Trophoblast cell (in vitro differentiated cells and primary cell): ENCODE measurements around the gene CPT1B.

Source experiments
- DNase-seq, 2 donors: peaks; one replicate each; pipeline ENCODE4 v3.0.0-alpha.2; 2016
- H2AFZ ChIP-seq: 2 replicates; pipeline ENCODE4 v1.6.1; 2013; ENCODE audit warnings: low read length, moderate library complexity, mild to moderate bottlenecking; ENCODE audit not compliant: insufficient read depth, poor library complexity
- H2AK5ac ChIP-seq: 2 replicates; pipeline ENCODE4 v1.6.1; 2013; ENCODE audit warnings: mild to moderate bottlenecking, low read length
- H2BK120ac ChIP-seq: 2 replicates; pipeline ENCODE4 v1.6.1; 2013; ENCODE audit warnings: low read length, mild to moderate bottlenecking, moderate library complexity; ENCODE audit not compliant: insufficient read depth, poor library complexity
- H2BK12ac ChIP-seq: 2 replicates; pipeline ENCODE4 v1.6.1; 2013; ENCODE audit warnings: mild to moderate bottlenecking, low read length, moderate library complexity
- H2BK5ac ChIP-seq: 2 replicates; pipeline ENCODE4 v1.6.1; 2013; ENCODE audit warnings: low read length, low read depth, moderate library complexity, mild to moderate bottlenecking; ENCODE audit not compliant: poor library complexity
- H3K14ac ChIP-seq: 2 replicates; pipeline ENCODE4 v1.6.1; 2013; ENCODE audit warnings: mild to moderate bottlenecking, low read length
- H3K18ac ChIP-seq: 2 replicates; pipeline ENCODE4 v1.6.1; 2013; ENCODE audit warnings: mild to moderate bottlenecking, low read length
- H3K23ac ChIP-seq: 2 replicates; pipeline ENCODE4 v1.6.1; 2013; ENCODE audit warnings: low read length
- H3K27ac ChIP-seq: 2 replicates; pipeline ENCODE4 v1.5.1; 2013; ENCODE audit warnings: low read depth, mild to moderate bottlenecking, inconsistent platforms, low read length, moderate library complexity
- H3K27me3 ChIP-seq: 2 replicates; pipeline ENCODE4 v1.6.1; 2013; ENCODE audit warnings: inconsistent platforms, mild to moderate bottlenecking, low read length, moderate library complexity; ENCODE audit not compliant: insufficient read depth
- H3K36me3 ChIP-seq, 2 experiments: 1 replicate in 1 of 2; 2 replicates in 1 of 2; pipeline ENCODE4 v1.6.1; 2013; ENCODE audit warnings: low read length in 2 of 2, mild to moderate bottlenecking in 2 of 2, moderate library complexity in 1 of 2; ENCODE audit not compliant: insufficient read depth in 2 of 2, control insufficient read depth in 1 of 2
- H3K4ac ChIP-seq: 2 replicates; pipeline ENCODE4 v1.6.1; 2013; ENCODE audit warnings: low read depth, mild to moderate bottlenecking, low read length, moderate library complexity
- H3K4me1 ChIP-seq, 2 experiments: 1 replicate in 1 of 2; 2 replicates in 1 of 2; pipeline ENCODE4 v1.6.1; 2013; ENCODE audit warnings: low read length in 2 of 2, mild to moderate bottlenecking in 2 of 2, moderate library complexity in 1 of 2; ENCODE audit not compliant: insufficient read depth in 2 of 2, control insufficient read depth in 1 of 2
- H3K4me2 ChIP-seq: 2 replicates; pipeline ENCODE4 v1.6.1; 2013; ENCODE audit warnings: inconsistent platforms, mild to moderate bottlenecking, low read length, moderate library complexity
- H3K4me3 ChIP-seq: 2 replicates; pipeline ENCODE4 v1.5.1; 2013; ENCODE audit warnings: mild to moderate bottlenecking, low read depth, low read length, inconsistent platforms
- H3K79me1 ChIP-seq: one replicate; pipeline ENCODE4 v1.6.1; 2013; ENCODE audit warnings: low read length
- H3K79me2 ChIP-seq: 2 replicates; pipeline ENCODE4 v1.6.1; 2013; ENCODE audit warnings: low read length, mild to moderate bottlenecking; ENCODE audit not compliant: control insufficient read depth, insufficient read depth, poor library complexity
- H3K9ac ChIP-seq: 2 replicates; pipeline ENCODE4 v1.6.1; 2013; ENCODE audit warnings: mild to moderate bottlenecking, low read length
- H3K9me3 ChIP-seq: 2 replicates; pipeline ENCODE4 v1.6.1; 2013; ENCODE audit warnings: low read depth, mild to moderate bottlenecking, control low read depth, inconsistent platforms, low read length; ENCODE audit not compliant: insufficient read depth
- H4K12ac ChIP-seq: 2 replicates; pipeline ENCODE4 v1.6.1; 2013; ENCODE audit warnings: low read depth, mild to moderate bottlenecking, low read length, moderate library complexity
- H4K8ac ChIP-seq: 2 replicates; pipeline ENCODE4 v1.6.1; 2013; ENCODE audit warnings: low read depth, mild to moderate bottlenecking, low read length, moderate library complexity
- H4K91ac ChIP-seq: one replicate; pipeline ENCODE4 v1.6.1; 2013; ENCODE audit warnings: low read depth, mild to moderate bottlenecking, low read length, moderate library complexity
- WGBS: extraction: QIAGEN DNeasy Blood & Tissue Kit; methylation state at CpG from one replicate; pipeline ENCODE4 v1.1.7; 2013; ENCODE audit warnings: missing lambda C conversion rate; ENCODE audit not compliant: insufficient read length, insufficient coverage; ENCODE audit errors: extremely low coverage; 5-methylcytosine and 5-hydroxymethylcytosine counted together

Gene CPT1B

DNA sequence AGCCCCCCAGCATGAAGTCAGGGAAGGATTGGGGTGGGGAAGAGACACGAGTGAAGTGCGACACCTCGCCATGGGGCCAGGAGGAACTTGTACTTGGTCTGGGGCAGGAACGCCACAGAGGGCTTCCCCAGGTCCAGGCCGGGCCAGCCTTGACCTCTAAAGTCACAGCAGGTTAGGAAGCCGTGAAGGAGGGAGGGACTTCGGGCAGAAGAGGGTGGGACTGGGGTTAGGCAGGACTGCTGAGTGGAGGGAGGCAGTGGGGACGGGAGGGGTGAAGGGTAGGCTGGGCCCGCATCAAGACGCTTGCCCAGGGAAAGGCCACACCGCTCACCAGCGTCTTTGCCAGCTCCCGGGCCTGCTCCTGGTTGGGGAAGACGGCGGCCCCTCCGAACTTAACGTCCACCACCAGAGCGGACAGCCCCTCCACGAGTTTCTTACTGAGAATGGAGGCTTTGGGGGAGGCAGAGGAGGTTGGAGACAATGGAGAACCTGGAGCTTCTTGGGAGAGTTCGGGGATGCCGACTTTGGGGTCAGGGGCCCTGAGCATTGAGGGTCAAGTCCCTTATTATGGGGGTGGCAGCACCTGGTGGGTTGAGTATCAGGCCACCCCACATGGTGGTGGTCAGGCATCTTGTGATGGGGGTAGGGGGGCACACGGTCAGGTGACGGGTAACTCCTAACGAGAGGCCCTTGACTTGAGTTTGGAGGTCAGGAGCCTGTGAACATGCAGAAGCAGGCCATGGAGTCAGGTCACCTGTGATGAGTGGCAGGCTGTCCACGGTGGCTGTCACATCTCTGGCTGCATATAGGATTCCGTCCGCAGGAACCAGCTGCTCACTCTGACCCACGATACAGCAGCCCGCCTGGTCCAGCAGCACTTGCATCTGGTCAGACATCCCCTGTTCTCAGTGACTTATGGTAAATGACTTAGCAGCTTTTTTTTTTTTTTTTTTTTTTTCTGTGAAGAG, 51.1 kb downstream of the CPT1B start:
- Histone ChIP-seq H3K14ac (peak overlapping the region; percentile 72), H4K8ac (peak overlapping the region; percentile 79), H3K27me3 (no peaks in the 10 kb centered on the region), H3K36me3 (peaks cover 23 to 25% of the 10 kb centered on the region in 2 experiments), H3K4me3 (peak overlapping the region; percentile 77), H3K4me2 (peak overlapping the region; percentile 85), H3K4ac (peak overlapping the region; percentile 43), H3K18ac (peak overlapping the region; percentile 72), H2AFZ (peak overlapping the region; percentile 12), H2BK5ac (peak overlapping the region; percentile 66), H3K23ac (no peak overlapping the region), H3K79me2 (peaks cover 31% of the 10 kb centered on the region), H3K9ac (peak overlapping the region; percentile 85), H3K79me1 (peaks cover 42% of the 10 kb centered on the region), H4K12ac (peak overlapping the region; percentile 57), H3K4me1 (peaks cover 30 to 53% of the 10 kb centered on the region in 2 experiments), H2BK12ac (no peak overlapping the region), H4K91ac (peak overlapping the region; percentile 89), H3K27ac (peak overlapping the region; percentile 88), H2AK5ac (peak overlapping the region; percentile 62), H3K9me3 (no peaks in the 10 kb centered on the region), H2BK120ac (peak overlapping the region; percentile 79)
- peak; percentile 75 to 80 for DNase-seq
- no CpG with 5 or more reads among the region's 29 CpGs for WGBS

DNA sequence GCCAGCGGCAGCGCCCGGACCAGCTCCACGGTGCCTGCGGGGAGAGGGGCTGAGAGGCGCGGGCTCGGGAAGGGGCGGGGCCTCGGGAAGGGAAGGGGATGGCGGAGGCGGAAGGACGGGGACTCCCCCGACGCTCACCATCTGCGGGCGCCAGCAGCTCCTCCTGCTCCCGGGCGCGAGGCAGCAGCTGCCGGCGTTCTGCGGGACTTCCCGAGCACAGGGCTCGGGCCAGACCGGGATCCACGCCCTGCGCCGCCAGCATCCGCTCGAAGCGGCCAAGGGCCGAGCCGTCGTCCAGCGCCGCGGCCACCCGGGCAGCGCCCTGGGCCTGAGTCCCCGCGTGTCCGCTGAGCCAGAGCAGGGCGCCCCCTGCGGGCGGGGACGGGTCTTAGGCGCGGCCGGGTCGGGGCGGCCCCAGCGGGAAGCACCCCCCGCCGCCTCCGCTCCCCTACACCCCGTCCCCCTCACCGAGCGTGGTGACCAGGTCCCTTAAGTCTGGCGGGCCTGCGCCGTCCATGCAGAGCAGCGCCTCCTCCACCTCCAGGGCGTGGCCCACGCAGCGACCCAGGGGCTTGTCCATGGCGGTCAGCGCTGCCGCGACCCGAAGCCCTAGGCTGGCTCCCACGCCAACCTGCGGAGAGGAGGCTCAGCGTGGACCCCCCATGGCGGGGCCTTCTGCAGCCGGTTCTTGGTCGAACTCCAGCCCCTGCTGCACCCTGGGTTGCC, 52.0 kb downstream of the CPT1B start:
- Histone ChIP-seq H3K9ac (peak overlapping the region; percentile 85), H3K23ac (no peak overlapping the region), H3K79me2 (peaks cover 24% of the 10 kb centered on the region), H2BK5ac (peak overlapping the region; percentile 66), H3K9me3 (no peaks in the 10 kb centered on the region), H3K79me1 (peaks cover 34% of the 10 kb centered on the region), H3K27me3 (no peaks in the 10 kb centered on the region), H3K4ac (peak overlapping the region; percentile 44), H3K4me1 (peaks cover 27 to 46% of the 10 kb centered on the region in 2 experiments), H3K4me3 (peak overlapping the region; percentile 77), H4K12ac (peak overlapping the region; percentile 57), H2BK120ac (peak overlapping the region; percentile 79), H4K8ac (peak overlapping the region; percentile 79), H3K18ac (peak overlapping the region; percentile 72), H3K27ac (peak overlapping the region; percentile 88), H4K91ac (peak overlapping the region; percentile 89), H3K36me3 (peaks cover 31 to 33% of the 10 kb centered on the region in 2 experiments), H3K14ac (peak overlapping the region; percentile 78), H2BK12ac (no peak overlapping the region), H2AFZ (peak overlapping the region; percentile 12), H3K4me2 (peak overlapping the region; percentile 85), H2AK5ac (peak overlapping the region; percentile 62)
- no CpG with 5 or more reads among the region's 77 CpGs for WGBS
- peak; percentile 95 to 97 for DNase-seq

DNA sequence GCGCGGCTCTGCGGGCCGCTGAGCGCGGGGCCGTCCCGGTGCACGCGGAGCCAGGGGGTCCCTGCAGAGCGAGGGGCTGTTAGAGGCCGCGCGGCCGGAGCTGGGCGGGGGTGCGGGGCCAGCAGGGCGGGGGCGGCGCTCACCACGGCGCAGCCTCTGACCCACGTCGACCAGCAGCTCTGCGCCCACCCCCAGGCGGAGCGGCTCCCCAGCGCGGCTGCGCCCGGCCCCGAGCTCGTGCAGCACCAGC, 52.4 kb downstream of the CPT1B start:
- Histone ChIP-seq H3K4me1 (peaks cover 23 to 41% of the 10 kb centered on the region in 2 experiments), H3K18ac (peak overlapping the region; percentile 67), H2AK5ac (no peak overlapping the region), H3K27ac (peak overlapping the region; percentile 88), H2BK12ac (no peak overlapping the region), H3K23ac (no peak overlapping the region), H3K9ac (peak overlapping the region; percentile 80), H4K91ac (peak overlapping the region; percentile 89), H3K14ac (peak overlapping the region; percentile 78), H3K36me3 (peaks cover 36 to 38% of the 10 kb centered on the region in 2 experiments), H3K79me1 (peaks cover 29% of the 10 kb centered on the region), H3K27me3 (no peaks in the 10 kb centered on the region), H3K4ac (peak overlapping the region; percentile 10), H3K79me2 (peaks cover 21% of the 10 kb centered on the region), H3K9me3 (no peaks in the 10 kb centered on the region), H2BK120ac (no peak overlapping the region), H3K4me2 (peak overlapping the region; percentile 85), H2AFZ (peak overlapping the region; percentile 33), H2BK5ac (peak overlapping the region; percentile 66), H3K4me3 (peak overlapping the region; percentile 77), H4K12ac (peak overlapping the region; percentile 57), H4K8ac (peak overlapping the region; percentile 79)
- DNase-seq = no peak
- no CpG with 5 or more reads among the region's 33 CpGs for WGBS

DNA sequence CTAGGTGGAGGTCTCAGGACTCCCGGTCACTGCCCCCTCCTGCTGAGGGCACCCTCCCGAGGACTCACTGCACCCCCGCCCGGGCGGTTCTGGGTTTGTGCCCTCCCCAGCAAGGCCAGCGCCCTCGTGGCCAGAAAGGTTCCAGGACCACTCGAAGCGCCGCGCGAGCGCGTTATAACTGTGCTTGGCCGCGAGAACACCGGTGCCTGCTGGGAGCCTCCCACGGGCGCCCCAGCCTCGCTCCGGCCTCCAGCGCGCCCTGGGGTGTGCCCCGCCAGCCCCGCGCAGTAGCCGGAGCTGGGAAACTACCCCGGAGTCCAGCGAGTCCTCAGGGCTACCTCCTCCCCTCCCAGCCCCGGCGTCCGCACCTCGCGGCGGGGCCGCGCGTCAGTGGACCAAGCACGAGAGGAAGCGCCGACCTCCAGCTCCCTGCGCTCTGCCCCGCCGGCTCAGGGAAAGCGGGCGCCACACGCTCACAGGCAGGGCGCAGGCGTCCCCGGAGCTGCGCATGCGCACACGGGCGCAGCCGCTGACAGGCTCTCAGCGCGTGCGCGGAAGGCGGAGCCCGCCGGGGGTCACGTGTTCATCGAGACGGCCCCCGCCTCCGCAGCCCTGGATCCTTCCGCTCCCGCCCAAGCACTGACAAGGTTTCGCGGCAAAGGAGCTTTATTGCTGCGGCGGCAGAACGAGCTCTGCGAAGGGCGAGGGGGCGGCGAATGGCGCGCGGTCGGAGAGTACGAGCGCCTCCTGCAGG, 52.9 kb downstream of the CPT1B start, which contains the start of gene SCO2:
TSS of gene SCO2 (minus strand) at position 495 of the 754 bp plus-strand sequence. CDS start 1,187 bp downstream, outside the sequence.
- WGBS = no CpG with 5 or more reads among the region's 84 CpGs

More for the DNA sequence above, 52.9 kb downstream of the CPT1B start, which contains the start of gene SCO2:
- Histone ChIP-seq H3K23ac (no peak within 1 kb of the TSS), H3K4me1 (peaks cover 21 to 36% of the 10 kb centered on the region in 2 experiments), H4K12ac (peak within 1 kb of the TSS; percentile 57), H3K4me2 (peak within 1 kb of the TSS; percentile 85), H2AFZ (peak within 1 kb of the TSS; percentile 50), H3K9ac (peak within 1 kb of the TSS; percentile 86), H2BK120ac (peak within 1 kb of the TSS; percentile 79), H3K4ac (peak within 1 kb of the TSS; percentile 75), H3K9me3 (no peaks in the 10 kb centered on the region), H2BK5ac (peak within 1 kb of the TSS; percentile 70), H4K8ac (peak within 1 kb of the TSS; percentile 86), H3K79me1 (peaks cover 25% of the 10 kb centered on the region), H3K18ac (peak within 1 kb of the TSS; percentile 78), H3K4me3 (peak within 1 kb of the TSS; percentile 77), H2BK12ac (no peak within 1 kb of the TSS), H4K91ac (peak within 1 kb of the TSS; percentile 89), H2AK5ac (peak within 1 kb of the TSS; percentile 62), H3K27ac (peak within 1 kb of the TSS; percentile 88), H3K36me3 (peaks cover 36 to 40% of the 10 kb centered on the region in 2 experiments), H3K14ac (peak within 1 kb of the TSS; percentile 80), H3K79me2 (peaks cover 17% of the 10 kb centered on the region), H3K27me3 (no peaks in the 10 kb centered on the region)
- DNase-seq = peak; percentile 97 to 100
